ENCODE results near the gene PLCH1.

PLCH1 gene

DNA sequence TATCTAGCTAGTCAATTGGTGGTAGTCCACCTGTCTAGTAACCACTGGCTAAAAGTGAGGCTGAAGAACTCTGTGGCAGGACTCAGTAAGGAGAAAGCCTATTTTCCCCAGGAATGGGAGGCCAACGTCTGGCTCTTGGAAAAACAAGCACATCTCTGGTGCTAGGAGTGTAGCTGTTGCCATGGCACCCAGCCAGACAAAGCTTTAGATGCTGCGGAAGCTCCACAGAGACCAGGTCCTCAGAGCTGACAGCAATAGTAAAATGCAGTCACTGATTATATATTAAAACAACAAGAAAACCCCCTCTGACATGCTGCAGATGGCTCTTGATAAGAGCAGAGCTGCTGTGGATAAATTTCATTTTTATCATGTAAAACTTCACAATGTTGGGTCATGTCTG lies 326.5 kb downstream of the PLCH1 start:
- H3K4me3 ChIP-seq (ENCODE audit: low read length) = no peak overlapping the region
- no peak for DNase-seq (ENCODE audit: low read depth)
- TF ChIP-seq, protein P1, sequence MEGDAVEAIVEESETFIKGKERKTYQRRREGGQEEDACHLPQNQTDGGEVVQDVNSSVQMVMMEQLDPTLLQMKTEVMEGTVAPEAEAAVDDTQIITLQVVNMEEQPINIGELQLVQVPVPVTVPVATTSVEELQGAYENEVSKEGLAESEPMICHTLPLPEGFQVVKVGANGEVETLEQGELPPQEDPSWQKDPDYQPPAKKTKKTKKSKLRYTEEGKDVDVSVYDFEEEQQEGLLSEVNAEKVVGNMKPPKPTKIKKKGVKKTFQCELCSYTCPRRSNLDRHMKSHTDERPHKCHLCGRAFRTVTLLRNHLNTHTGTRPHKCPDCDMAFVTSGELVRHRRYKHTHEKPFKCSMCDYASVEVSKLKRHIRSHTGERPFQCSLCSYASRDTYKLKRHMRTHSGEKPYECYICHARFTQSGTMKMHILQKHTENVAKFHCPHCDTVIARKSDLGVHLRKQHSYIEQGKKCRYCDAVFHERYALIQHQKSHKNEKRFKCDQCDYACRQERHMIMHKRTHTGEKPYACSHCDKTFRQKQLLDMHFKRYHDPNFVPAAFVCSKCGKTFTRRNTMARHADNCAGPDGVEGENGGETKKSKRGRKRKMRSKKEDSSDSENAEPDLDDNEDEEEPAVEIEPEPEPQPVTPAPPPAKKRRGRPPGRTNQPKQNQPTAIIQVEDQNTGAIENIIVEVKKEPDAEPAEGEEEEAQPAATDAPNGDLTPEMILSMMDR (conservative IDR thresholded peaks at IDR 0.05; ENCODE audit: low read depth, low read length) = no peak

DNA sequence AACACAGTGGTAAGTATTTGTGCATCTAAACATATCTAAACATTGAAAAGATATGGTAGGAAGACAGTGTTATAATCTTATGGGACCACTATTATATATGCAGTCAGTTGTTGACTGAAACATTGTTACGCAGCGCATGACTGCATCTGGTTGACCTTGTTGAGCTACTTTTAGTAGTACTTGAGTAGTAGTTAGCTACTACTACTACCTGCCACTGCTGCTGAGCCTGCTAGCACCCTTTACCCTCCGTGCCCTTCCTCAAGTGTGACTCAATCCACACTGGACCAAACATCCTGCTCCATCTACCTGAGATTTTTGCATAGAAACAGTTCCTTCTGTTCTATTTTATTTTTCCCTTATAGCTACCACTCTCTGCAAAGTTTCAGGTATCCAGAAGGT lies 327.8 kb downstream of the PLCH1 start:
- TF ChIP-seq, protein P1 (conservative IDR thresholded peaks at IDR 0.05; ENCODE audit: low read depth, low read length) = no peak
- DNase-seq (ENCODE audit: low read depth) = no peak
- no peak overlapping the region for H3K4me3 ChIP-seq (ENCODE audit: low read length)

DNA sequence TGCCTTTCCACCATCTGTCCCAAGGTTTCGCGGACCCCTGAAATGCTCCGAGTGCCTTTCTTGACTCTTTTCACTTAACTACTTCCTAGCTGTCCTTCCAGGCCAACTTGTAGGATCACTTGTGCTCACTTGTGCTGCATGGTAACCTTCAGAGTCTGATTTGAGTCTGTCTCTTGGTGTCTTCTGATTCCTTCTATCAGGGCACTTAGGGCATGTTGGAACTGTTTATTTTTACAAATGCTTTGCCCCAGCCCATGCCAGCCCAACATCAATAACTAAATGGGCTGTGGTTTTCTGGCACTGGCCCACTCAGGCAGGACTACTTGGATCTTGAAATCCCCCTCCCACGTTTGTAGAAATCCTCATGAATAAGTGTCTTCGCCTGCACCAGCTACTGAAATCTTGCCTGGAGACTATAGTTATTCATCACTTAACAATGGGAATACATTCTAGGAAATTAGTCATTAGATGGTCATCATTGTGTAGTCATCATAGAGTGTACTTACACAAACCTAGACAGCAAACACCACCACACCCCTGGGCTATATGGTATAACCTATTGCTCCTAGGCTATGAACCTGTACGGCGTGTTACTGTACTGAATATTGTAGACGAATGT lies 328.3 kb downstream of the PLCH1 start:
- no peak for DNase-seq (ENCODE audit: low read depth)

DNA sequence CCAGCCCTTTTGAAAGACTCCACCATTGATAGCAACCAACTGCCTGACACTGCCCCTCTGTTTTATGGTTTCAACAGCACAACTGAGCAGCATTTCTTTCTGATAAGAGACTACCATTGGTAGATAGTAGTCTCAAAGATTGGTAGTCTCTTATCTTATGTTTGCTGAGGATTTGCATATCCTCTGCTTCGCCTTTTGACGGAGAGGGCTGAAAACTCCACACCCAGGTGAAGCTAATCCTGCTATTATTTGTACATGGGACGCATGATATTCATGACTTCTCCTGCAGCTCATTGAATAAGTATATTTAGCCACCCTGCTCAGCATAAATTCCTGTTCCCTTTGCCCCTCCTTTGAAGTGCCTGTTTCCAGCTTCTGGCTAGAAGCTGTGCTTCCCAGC lies 332.0 kb downstream of the PLCH1 start:
- no peak overlapping the region for H3K4me3 ChIP-seq (ENCODE audit: low read length)
- TF ChIP-seq, protein P1 (conservative IDR thresholded peaks at IDR 0.05; ENCODE audit: low read depth, low read length) = no peak
- no peak for DNase-seq (ENCODE audit: low read depth)

More for the DNA sequence above, 328.3 kb downstream of the PLCH1 start:
- TF ChIP-seq, protein P1 (conservative IDR thresholded peaks at IDR 0.05; ENCODE audit: low read depth, low read length) = no peak
- H3K4me3 ChIP-seq (ENCODE audit: low read length) = no peak overlapping the region

DNA sequence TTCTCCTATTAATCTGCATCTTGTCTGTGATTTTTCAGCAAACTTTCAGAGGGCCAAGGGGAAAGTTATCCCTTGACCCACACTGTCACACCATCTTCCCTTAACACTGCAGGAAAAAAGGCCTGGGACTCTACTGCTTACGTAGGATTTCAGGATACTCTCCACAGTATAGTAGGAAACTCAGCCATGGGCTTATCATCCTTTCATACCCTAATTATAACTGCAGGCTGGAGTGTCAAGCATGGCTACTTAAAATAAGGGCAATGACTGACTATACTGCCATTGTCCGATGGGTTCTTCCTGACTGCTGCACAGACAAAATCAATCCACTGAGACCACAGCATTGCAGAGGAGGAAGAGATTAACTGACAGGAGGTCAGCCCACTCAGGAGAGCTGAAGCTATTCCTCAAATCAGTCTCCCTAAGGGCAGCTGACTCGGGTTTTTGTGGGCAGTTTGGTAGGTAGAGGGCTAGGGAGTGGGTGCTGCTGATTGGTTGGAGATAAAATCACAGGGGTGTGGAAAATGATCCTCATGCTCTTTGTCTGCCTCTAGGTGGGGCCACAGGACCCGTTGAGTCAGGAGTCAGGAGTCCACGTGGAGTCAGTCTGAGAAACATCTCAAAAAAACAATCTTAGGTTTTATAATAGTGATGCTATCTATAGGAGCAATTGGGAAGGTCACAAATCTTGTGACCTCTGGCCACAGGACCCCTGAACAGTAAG lies 333.2 kb downstream of the PLCH1 start:
- TF ChIP-seq, protein P1 (conservative IDR thresholded peaks at IDR 0.05; ENCODE audit: low read depth, low read length) = no peak
- DNase-seq (ENCODE audit: low read depth) = no peak
- H3K4me3 ChIP-seq (ENCODE audit: low read length) = no peak overlapping the region

DNA sequence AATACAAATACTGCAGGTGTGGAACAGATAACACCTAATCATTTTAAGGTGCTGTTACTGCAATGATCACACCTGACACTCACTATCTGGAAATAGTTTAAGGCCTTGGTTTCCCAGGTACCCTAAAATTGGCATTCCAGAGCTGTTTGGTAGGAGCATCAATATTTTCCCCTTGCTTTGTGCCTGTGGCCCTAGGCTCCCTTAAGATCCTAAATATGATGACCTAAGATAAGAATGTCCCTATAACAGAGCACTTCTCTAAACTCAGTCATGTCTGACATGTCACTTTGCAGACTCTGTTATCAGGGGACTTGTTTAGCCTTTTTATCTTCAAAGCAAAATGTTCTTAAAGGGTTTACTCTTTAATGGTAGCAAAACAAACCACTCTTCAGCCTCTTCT lies 335.5 kb downstream of the PLCH1 start:
- H3K4me3 ChIP-seq (ENCODE audit: low read length) = no peak overlapping the region
- DNase-seq (ENCODE audit: low read depth) = no peak
- TF ChIP-seq, protein P1 (conservative IDR thresholded peaks at IDR 0.05; ENCODE audit: low read depth, low read length) = no peak

DNA sequence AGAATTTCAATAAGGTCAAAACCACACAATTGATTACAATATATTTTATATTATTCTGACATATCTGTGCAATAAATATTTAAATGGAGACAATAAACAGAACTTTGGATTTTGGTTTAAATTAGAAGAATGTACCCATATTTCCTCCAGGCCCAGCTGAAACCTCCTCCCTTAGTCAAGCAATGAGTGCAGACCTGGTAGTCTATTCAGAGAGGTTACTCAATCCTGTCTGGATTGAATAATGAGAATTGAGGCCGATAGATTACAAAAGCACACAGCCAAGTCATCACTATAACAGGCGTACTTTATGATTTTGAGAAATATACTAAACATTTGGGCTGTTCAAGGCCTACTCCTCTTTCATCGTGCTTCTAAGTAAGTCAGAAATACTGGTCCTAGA lies 336.9 kb downstream of the PLCH1 start:
- no peak for DNase-seq (ENCODE audit: low read depth)
- TF ChIP-seq, protein P1 (conservative IDR thresholded peaks at IDR 0.05; ENCODE audit: low read depth, low read length) = no peak
- no peak overlapping the region for H3K4me3 ChIP-seq (ENCODE audit: low read length)
